GM12892 (cell line): ENCODE results near the gene ETNPPL.

Experiments
- POLR2A ChIP-seq: IDR thresholded peaks from 2 replicates; pipeline ENCODE4 v1.6.1; 2011; ENCODE audit warnings: low read depth, low read length, control low read depth
- POLR2AphosphoS5 ChIP-seq: IDR thresholded peaks from 2 replicates; pipeline ENCODE4 v1.6.1; 2011; ENCODE audit warnings: low read depth, low read length, control low read depth

- TF ChIP-seq POLR2A, result no peak
- TF ChIP-seq POLR2AphosphoS5, result no peak
Observed at GRCh38 chr4:108744307-108744706, 18.5 kb downstream of the ETNPPL start.
